HG02938 (cell line): ENCODE data around the gene TUBGCP2.
A peak's percentile ranks its signal among the peaks of the same experiment; 100 is the strongest.
"Not testable (repeated sequence)": the region's sequence is repeated elsewhere in the genome, so short reads cannot be mapped to it uniquely, and the experiment has no call there.

Source experiments
- ATAC-seq: cut with Tn5 transposase; IDR thresholded peaks from one replicate; pipeline ENCODE4 v1.9.1; 2021; ENCODE audit warnings: mild to moderate bottlenecking, moderate library complexity; ENCODE audit not compliant: unreplicated experiment

TUBGCP2 gene

DNA sequence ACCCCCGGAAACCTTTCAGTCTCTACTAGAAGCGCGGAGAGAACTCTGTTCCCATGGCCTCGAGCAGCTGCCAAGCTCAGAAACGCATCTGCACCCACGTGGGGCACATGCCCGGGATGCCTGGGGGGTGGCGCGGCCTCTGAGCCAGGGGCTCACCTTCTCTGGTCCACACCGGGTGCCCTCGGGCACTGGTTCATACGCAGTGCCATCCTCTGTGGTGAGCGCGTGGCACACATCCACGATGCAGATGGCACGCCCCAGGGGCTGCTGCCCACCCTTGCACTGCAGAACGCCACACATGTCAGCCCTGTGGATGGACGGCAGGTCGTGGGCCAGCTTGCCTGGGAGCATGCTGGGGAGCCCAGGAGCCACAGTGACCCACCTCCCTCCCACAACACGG lies 38.5 kb downstream of the TUBGCP2 start:
- ATAC-seq: no peak

- ATAC-seq: no peak
Observed at GRCh38 chr10:133269367-133269766, 39.3 kb downstream of the TUBGCP2 start.

DNA sequence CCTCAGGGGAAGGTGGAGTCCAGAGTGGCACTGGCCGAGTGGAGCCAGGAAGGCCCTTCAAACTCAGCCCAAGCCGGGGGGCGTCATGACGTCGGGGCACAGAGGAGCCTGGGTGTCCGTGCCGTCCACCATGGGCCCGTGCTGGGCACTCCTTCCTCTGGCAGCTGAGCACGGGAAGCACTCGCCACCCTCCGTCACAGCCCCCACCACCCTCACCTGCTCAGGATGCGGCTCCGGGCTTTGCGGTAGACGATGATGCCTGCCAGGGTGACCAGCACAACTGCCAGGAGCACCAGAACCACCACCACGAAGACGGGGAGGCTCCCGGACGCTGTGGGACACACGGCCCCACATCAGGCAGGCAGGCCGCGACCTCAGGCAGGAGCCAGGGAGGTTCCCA lies 40.1 kb downstream of the TUBGCP2 start:
- no peak for ATAC-seq

DNA sequence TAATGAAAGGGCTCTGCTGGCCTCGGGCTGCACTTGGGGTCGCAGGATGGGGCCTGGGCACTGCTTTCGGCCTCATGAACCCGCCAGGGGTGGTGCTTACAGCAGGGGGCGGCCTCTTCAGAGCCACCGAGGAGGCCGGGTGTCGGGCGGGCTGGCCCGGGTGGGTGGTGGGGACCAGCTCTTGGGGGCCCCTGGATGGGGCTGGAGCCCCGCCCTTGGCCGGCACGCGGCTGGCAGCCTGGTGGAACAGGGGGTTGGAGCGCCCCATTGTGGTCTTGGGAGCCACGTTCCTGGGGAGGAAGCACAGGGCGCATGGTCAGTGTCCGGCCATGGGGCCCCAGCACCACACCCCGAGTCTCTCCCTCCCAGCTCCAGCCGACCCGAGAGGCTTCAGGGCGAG lies 40.8 kb downstream of the TUBGCP2 start:
- no peak for ATAC-seq

DNA sequence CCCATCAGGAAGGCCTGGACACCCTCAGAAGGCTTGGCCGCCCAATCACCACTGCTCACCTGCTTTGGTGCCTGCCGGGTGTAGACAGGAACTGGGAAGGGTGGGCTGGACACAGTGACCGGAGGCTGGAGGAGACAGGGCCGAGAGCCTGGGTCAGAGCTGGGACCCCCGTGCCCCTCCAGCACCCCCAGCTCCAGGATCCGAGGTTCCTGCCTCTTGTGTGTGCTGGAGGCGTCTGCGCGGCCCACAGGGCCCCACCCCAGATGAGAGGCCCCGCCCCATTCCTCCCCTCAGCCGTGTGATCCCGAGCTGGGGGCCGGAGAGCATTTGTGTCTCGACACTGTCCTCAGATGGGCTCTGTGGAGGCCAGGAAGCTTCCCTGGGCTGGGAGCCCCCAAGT lies 41.4 kb downstream of the TUBGCP2 start:
- ATAC-seq: no peak

DNA sequence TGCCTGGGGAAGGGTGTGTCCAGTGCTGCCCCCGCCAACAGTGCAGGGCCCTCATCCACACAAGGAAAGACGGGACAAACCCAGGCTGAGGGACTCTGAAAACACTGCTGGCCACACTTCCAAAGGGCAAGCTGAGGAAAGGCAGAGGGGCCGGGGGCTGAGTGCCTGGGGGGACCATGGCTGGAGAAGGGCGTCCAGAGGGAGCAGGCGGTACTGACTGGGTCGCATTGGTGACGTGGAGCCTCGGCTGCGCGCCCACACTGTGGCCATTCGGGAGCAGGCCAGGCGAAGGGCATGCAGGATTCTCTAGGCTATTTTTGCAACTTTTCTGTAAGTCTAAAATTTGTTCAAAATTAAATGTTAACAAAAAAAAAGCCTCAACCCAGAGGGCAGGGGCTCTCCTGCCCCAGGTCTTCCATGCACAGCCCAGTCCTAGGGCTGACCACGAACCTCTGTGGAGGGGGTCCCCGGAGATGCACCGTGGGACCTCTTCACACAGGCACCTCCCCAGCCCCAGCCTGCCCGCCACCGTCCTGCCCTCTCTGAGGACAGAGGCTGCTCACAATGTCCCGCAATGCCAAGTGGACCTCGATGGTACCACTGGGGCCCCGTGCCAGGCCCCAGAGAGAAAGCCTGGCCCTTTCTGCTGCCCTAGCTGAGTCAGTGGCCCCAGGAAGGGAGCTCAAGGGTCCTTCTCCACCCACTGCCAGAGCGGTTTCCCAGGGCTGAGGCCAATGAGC lies 42.4 kb downstream of the TUBGCP2 start:
- ATAC-seq: no peak

GRCh38 chr10:133265052-133265451 lies 43.6 kb downstream of the TUBGCP2 start:
- not testable (repeated sequence) for ATAC-seq

GRCh38 chr10:133264461-133264860 lies 44.2 kb downstream of the TUBGCP2 start:
- ATAC-seq: no peak

- ATAC-seq: no peak
Observed at GRCh38 chr10:133263674-133264073, 45.0 kb downstream of the TUBGCP2 start.

- ATAC-seq: no peak
Observed at GRCh38 chr10:133262696-133263095, 46.0 kb downstream of the TUBGCP2 start.

GRCh38 chr10:133261726-133262325 lies 46.8 kb downstream of the TUBGCP2 start:
- ATAC-seq: peak; percentile 38

GRCh38 chr10:133260895-133261725 lies 47.6 kb downstream of the TUBGCP2 start:
- peak; percentile 40 for ATAC-seq

GRCh38 chr10:133259602-133259989 lies 49.1 kb downstream of the TUBGCP2 start:
- ATAC-seq: no peak

DNA sequence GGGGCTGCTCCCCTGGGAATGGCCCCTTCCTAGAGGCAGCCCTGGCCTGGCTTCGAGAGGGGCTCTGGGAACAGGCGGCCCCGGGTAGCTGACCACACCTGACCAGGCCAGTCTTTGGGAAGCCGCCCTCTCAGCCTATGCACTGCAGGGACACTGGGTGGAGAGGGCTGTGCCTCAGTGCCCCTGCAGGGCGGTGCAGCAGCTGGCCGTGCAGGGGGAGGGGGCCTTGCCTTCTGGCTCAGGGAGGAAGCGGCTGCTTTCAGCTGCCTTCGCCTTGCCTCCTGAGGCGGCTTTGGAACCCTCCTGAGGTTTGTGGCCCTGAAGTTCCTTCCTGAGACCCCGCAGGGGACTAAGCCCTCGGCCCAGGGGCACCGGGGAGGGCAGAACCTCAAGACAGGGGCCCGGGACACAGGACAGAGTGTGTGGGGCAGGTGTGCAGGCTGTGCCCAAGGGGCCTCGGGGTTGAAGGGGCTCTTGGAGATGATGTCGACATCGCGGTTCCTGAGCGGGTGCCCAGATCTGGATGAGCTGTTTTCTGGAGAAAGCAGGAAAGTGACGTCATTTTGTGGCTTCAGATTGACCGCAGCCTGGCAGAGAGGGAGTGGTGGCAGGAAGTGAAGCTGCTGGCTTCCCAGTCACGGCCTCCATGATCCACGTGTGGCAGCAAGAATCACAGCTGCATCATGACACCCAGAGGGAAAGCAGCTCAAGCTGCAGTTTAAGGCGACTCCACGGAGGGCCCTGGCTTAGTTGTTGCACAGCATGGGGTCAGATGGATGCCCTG lies 49.7 kb downstream of the TUBGCP2 start:
- ATAC-seq: no peak

DNA sequence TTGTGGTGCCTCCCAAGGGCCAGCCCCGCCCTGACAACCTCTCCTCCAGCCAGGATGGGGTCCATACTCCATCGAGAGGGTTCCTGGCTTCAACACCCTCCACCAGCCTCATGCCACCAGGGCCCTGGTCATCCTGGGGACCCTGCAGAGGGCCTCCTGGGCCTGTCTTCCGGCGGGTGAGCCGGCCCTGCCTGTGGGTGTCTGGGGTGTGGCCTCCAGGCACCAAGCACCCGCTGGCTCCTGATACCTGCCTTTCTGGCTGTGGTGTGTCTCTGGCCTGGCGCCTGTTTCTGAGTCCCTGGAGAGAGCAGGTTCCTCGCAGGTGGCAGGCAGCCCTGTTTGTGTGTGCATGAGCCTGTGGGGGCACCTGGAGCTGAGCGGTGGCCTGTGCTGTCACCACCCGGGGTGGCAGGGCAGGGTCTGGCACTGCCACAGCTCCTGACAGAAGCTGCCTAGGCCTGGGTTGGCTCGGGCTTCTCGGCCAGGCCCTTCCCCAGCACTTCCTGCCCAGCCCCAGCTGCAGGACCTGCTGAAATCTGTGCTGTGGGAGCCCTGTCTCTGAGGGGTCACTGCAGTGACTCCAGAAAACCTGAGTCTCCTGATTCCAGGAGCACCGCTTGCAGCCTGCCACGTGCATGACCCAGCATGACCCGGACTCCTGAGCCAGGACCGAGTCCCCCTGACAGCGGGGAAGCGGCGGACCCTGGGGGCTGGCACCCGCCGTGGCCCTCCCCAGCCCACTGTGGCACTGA lies 50.4 kb downstream of the TUBGCP2 start:
- peak; percentile 29 for ATAC-seq

GRCh38 chr10:133257489-133258065 lies 51.1 kb downstream of the TUBGCP2 start:
- peak; percentile 11 for ATAC-seq

- ATAC-seq: no peak
Observed at GRCh38 chr10:133255323-133255722, 53.3 kb downstream of the TUBGCP2 start.

- no peak for ATAC-seq
Observed at GRCh38 chr10:133254421-133255120, 54.1 kb downstream of the TUBGCP2 start.

GRCh38 chr10:133253361-133253955 lies 55.2 kb downstream of the TUBGCP2 start:
- no peak for ATAC-seq
